ENCODE results near the gene AKR1D1. TPM values are rescaled to one million over a fixed set of nuclear protein-coding genes. Genes with fewer than 3 reads are reported as not detected.
"Not testable (repeated sequence)": the region's sequence is repeated elsewhere in the genome, so short reads cannot be mapped to it uniquely, and the experiment has no call there.

Gene AKR1D1
- total RNA-seq, 1 donor from 2014 or later = not detected

DNA sequence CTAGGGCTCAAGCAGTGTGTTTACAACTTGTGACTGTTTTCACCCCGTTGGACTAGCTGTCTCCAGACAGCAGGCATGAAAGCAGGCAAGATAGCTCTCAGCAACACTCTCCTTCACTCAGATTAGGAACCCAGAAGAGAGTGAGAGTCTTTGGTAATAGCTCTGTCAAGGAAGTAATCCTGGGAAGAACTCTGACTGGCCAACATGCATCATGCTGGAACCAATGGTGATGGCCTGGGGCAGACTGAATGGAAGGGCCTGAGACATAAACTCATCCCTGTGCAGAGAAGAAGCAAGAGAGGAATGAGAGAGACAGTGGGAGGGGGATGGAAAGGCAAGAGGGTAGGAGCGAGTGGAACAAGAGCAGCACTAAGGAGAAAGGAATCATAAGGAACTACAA is 48.9 kb downstream of the AKR1D1 start:
- no peak for DNase-seq

- DNase-seq = no peak
Observed at GRCh38 chr7:138125598-138126111, 49.4 kb downstream of the AKR1D1 start.

GRCh38 chr7:138126928-138127327 is 50.7 kb downstream of the AKR1D1 start:
- no peak for DNase-seq

DNA sequence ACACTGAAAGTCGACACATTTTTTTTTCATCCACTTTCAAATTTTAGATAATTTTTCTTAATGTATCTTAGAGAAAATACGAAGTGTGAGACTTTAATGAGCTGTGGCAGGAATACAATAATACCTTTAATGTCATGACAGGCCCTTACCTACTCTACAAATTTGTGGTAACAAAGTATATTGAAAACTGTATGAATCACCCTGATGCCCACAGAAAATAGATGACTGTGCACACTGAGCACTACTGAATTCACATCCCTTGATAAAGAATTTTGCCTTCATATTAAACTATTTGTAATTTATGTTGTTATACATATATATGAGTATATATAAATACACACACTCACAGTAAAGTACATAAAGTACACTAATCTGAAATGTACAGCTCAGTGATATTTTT is 51.7 kb downstream of the AKR1D1 start:
- DNase-seq = no peak

GRCh38 chr7:138129551-138130165 is 53.4 kb downstream of the AKR1D1 start:
- no peak for DNase-seq

GRCh38 chr7:138137423-138138171 is 61.3 kb downstream of the AKR1D1 start:
- no peak for DNase-seq

GRCh38 chr7:138138244-138138643 is 62.0 kb downstream of the AKR1D1 start:
- DNase-seq = no peak

GRCh38 chr7:138142583-138143201 is 66.4 kb downstream of the AKR1D1 start:
- no peak for DNase-seq

DNA sequence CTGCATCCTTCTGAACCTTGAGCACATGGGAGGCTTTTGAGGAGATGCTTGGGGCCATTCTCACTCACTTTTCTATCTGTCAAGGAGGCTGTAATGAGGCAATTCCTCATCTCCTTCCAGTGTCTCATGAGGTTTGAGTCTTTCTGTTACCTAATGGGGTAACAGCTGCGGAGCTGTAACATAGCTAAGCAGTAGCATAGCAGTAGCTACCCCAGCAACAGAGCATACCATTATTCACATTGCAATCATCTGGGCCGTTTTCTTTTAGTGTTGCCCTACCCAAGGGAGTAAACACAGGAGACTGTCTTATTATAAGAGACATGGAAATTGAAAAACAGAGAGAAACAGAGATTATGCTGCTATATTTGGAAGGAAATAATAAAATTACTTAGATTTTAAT is 68.7 kb downstream of the AKR1D1 start:
- DNase-seq = no peak

GRCh38 chr7:138146221-138146620 is 70.0 kb downstream of the AKR1D1 start:
- not testable (repeated sequence) for DNase-seq

DNA sequence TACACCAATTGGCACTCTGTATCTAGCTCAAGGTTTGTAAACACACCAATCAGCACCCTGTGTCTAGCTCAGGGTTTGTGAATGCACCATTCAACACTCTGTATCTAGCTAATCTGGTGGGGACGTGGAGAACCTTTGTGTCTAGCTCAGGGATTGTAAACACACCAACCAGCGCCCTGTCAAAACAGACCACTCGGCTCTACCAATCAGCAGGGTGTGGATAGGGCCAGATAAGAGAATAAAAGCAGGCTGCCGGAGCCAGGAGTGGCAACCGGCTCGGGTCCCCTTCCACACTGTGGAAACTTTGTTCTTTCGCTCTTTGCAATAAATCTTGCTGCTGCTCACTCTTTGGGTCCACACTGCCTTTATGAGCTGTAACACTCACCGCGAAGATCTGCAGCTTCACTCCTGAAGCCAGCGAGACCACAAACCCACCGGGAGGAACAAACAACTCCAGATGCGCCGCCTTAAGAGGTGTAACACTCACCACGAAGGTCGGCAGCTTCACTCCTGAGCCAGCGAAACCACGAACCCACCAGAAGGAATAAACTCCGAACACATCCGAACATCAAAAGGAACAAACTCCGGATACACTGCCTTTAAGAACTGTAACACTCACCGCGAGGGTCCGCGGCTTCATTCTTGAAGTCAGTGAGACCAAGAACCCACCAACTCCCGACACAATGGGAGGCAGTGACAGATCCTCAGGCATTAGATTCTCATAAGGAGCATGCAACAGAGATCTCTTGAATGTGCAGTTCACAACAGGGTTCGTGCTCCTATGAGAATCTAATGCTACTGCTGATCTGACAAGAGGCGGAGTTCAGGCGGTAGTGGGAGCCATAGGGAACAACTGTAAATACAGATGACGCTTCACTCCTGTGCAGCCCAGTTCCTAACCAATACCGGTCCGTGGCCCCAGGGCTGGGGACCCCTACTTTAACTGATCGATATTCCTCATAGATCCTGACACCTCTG is 70.8 kb downstream of the AKR1D1 start:
- not testable (repeated sequence) for DNase-seq

- no peak for DNase-seq
Observed at GRCh38 chr7:138151731-138152577, 75.7 kb downstream of the AKR1D1 start.

GRCh38 chr7:138154661-138155060 is 78.4 kb downstream of the AKR1D1 start:
- DNase-seq = no peak

- DNase-seq = no peak
Observed at GRCh38 chr7:138157702-138158101, 81.4 kb downstream of the AKR1D1 start.

- DNase-seq = no peak
Observed at GRCh38 chr7:138158739-138159528, 82.7 kb downstream of the AKR1D1 start.

DNA sequence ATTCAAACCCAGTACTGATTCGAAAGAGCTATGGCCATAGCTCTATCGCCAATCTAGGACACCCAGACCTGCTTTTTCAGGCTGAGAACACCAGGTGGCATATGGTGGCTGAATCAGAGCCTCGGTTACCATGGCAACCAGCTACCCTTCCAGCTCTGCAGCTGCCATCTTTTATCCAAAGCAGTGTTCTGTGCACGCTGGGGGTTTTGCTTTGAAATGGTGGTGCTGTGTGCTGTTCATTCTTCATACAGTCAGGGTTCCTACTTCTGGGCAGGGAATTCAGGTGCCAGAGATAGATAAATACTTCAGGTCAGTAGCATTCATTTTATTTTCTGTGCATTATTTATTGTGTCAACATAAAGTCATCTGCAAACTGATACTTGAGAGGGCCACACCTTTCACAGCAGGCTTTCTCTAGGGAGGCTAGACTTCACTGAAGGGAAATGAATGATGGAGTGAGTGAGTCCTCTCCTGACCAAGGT is 85.4 kb downstream of the AKR1D1 start:
- peak; percentile 94 for DNase-seq

DNA sequence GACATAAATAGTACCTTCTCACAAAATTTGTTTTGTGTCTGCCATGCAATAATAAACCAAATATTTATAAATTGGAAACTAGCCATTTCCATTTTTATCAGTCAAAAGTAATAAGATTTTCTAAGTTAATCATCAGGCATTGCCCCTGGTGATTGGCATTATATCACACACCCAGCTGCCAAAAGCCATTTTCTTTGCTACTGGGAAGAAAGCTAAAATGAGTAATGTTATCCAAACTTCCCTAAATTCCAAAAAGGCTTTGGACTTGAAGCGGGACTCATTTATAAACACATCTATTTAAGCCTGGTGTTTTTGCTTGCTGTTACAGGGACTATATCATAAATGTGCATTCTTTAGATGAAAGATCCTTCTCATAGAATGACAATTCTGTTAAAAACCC is 86.0 kb downstream of the AKR1D1 start:
- no peak for DNase-seq

DNA sequence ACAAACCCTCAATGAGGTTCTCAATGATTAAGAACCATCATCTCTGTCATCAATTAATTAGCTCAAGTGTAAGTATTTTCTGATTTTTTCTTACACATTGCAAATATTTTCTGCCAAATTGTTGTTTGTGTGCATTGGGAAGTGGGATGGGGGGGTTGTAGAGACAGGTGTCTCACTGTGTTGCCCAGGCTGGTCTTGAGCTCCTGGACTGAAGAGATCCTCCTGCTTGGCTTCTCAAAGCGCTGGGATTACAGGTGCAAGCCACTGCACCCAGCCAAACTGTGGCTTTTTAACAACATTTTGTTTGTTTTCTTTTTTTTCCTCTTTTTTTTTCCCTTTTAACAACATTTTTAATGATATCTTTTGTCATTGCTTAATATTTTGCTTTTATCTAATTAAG is 87.5 kb downstream of the AKR1D1 start:
- no peak for DNase-seq

GRCh38 chr7:138164804-138165203 is 88.5 kb downstream of the AKR1D1 start:
- no peak for DNase-seq

DNA sequence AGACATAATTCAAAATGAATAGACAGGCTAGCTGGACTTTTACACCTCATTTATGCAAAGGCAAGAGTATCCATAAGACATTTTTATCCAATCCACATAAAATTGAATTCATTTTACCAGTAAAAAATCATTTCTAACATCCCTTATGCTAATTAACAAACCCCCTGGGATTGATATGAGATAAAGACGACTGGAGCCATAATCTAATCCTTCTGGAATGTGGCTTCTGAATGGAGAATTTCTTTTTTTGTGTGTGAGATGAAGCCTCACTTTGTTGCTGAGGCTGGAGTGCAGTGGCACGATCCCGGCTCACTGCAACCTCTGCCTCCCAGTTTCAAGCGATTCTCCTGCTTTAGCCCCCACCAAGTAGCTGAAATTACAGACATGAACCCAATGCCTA is 90.4 kb downstream of the AKR1D1 start:
- DNase-seq = no peak

DNA sequence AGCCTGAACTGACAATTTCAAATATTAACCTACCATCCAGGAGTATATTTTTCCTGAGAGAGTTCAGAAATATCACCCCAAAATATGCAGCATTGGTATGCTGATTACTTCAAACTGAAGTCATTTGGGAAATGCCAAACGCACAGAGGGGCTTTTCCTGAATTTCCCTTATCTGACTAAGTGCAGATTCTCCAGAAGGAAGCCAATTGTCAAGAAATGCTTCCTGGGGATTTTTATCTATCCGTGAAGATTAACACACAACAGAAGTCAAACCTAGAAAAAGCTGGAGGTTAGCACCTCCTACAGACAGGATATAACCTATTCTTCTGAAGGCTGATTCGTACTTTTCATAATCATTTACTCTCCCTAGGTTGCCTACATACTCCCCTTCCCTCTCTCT is 91.0 kb downstream of the AKR1D1 start:
- DNase-seq = peak; percentile 49
